Ishikawa (cell line): ENCODE data around the gene EPB41L4B.

Experiments used
- CEBPB ChIP-seq: IDR thresholded peaks from 2 replicates; pipeline ENCODE4 v1.6.1; 2012
- CREB1 ChIP-seq: IDR thresholded peaks from 2 replicates; pipeline ENCODE4 v1.6.1; 2012; ENCODE audit warnings: low read depth
- EGR1 ChIP-seq: IDR thresholded peaks from 2 replicates; pipeline ENCODE4 v1.6.1; 2012
- EP300 ChIP-seq: IDR thresholded peaks from 2 replicates; pipeline ENCODE4 v1.6.1; 2012; ENCODE audit warnings: borderline replicate concordance
- FOXM1 ChIP-seq: IDR thresholded peaks from 2 replicates; pipeline ENCODE4 v1.6.1; 2012; ENCODE audit warnings: low read depth, borderline replicate concordance
- NFIC ChIP-seq: IDR thresholded peaks from 2 replicates; pipeline ENCODE4 v1.6.1; 2012
- RAD21 ChIP-seq: IDR thresholded peaks from 2 replicates; pipeline ENCODE4 v1.6.1; 2012; ENCODE audit warnings: low read depth
- TAF1 ChIP-seq: IDR thresholded peaks from 2 replicates; pipeline ENCODE4 v1.6.1; 2012; ENCODE audit warnings: low read depth, mild to moderate bottlenecking
- TCF12 ChIP-seq: IDR thresholded peaks from 2 replicates; pipeline ENCODE4 v1.6.1; 2012; ENCODE audit warnings: low read depth
- TEAD4 ChIP-seq: IDR thresholded peaks from 2 replicates; pipeline ENCODE4 v1.6.1; 2012
- YY1 ChIP-seq: IDR thresholded peaks from 2 replicates; pipeline ENCODE4 v1.6.1; 2012; ENCODE audit warnings: low read depth
- ZBTB7A ChIP-seq: IDR thresholded peaks from 2 replicates; pipeline ENCODE4 v1.6.1; 2012; ENCODE audit warnings: low read depth
- TF ChIP-seq, protein P1 (sequence below): IDR thresholded peaks from 2 replicates; pipeline ENCODE4 v1.6.1; 2012; ENCODE audit warnings: low read depth, mild to moderate bottlenecking
- TF ChIP-seq, protein P2 (sequence below): IDR thresholded peaks from 2 replicates; pipeline ENCODE4 v1.6.1; 2012
- TF ChIP-seq, protein P3 (sequence below): IDR thresholded peaks from 2 replicates; pipeline ENCODE4 v1.6.1; 2012

The EPB41L4B gene

DNA sequence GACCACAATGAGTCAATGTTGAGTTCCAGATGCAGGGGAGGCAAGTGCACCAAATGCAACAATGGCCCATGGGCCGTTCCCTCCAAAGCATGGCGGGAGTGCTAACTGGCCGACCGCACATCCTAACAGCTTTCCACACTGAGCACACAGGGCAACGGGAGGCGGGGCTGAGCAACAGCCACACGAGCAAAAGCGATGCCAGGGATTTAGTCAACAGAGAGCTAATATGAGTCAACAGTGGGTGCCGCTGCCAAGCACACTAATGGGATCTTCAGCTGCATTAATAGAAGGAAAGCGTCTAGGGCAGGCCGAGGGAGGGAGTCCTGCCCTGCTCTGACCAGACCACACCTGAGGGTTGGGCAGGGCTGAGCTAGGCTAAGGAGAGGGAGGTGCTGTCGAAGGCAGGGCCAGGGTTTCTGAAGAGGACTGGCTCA lies 4.6 kb downstream of the EPB41L4B start:
- TF ChIP-seq EP300 (no peak), EGR1 (no peak), TEAD4 (peak; percentile 29; the same call in 1 of the 2 replicates), TCF12 (peak; percentile 68; the same call in 1 of the 2 replicates), NFIC (peak; percentile 79), YY1 (peak; percentile 75)
- TF ChIP-seq, protein P1, sequence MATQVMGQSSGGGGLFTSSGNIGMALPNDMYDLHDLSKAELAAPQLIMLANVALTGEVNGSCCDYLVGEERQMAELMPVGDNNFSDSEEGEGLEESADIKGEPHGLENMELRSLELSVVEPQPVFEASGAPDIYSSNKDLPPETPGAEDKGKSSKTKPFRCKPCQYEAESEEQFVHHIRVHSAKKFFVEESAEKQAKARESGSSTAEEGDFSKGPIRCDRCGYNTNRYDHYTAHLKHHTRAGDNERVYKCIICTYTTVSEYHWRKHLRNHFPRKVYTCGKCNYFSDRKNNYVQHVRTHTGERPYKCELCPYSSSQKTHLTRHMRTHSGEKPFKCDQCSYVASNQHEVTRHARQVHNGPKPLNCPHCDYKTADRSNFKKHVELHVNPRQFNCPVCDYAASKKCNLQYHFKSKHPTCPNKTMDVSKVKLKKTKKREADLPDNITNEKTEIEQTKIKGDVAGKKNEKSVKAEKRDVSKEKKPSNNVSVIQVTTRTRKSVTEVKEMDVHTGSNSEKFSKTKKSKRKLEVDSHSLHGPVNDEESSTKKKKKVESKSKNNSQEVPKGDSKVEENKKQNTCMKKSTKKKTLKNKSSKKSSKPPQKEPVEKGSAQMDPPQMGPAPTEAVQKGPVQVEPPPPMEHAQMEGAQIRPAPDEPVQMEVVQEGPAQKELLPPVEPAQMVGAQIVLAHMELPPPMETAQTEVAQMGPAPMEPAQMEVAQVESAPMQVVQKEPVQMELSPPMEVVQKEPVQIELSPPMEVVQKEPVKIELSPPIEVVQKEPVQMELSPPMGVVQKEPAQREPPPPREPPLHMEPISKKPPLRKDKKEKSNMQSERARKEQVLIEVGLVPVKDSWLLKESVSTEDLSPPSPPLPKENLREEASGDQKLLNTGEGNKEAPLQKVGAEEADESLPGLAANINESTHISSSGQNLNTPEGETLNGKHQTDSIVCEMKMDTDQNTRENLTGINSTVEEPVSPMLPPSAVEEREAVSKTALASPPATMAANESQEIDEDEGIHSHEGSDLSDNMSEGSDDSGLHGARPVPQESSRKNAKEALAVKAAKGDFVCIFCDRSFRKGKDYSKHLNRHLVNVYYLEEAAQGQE = no peak
- TF ChIP-seq, protein P2, sequence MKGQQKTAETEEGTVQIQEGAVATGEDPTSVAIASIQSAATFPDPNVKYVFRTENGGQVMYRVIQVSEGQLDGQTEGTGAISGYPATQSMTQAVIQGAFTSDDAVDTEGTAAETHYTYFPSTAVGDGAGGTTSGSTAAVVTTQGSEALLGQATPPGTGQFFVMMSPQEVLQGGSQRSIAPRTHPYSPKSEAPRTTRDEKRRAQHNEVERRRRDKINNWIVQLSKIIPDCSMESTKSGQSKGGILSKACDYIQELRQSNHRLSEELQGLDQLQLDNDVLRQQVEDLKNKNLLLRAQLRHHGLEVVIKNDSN = 0 out of 2 replicates have a peak, but pooled peaks have one; percentile 30
- TF ChIP-seq, protein P3, sequence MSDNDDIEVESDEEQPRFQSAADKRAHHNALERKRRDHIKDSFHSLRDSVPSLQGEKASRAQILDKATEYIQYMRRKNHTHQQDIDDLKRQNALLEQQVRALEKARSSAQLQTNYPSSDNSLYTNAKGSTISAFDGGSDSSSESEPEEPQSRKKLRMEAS = peak; percentile 91

DNA sequence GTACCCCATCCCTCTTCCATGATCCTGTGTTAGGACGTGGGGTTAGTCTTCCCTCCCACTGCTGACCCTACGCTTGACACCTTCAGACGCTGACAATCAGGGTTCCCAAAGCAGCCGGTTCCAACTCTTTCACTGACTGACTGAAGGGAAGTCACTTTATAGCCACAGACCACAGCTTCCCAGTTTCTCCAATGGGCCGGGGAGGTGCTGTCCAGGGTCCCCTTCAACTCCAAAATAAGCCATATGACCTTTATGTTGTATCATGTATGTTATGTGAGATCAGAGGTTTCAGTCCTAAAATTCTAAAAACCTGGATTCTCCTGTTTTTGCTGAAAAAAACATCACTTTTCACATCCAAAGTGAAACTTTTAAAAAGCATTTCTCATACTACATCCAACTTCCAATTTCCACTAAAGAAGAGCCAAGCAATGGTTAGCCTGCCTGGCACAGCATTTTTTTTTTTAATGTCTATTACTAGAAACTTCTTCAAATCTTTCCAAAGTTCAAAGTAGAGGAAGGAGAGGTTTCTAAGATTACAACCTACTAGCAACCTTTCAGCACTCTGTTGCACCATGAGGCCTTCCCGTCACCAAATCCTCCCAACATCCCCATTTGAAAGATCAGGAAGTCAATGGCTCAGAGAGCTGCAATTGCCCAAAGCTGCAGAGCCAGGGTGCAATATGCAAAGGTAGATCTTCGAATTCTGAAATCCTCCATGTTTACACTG lies 5.2 kb downstream of the EPB41L4B start:
- no peak for TF ChIP-seq ZBTB7A
- TF ChIP-seq, protein P1 = peak; percentile 65

DNA sequence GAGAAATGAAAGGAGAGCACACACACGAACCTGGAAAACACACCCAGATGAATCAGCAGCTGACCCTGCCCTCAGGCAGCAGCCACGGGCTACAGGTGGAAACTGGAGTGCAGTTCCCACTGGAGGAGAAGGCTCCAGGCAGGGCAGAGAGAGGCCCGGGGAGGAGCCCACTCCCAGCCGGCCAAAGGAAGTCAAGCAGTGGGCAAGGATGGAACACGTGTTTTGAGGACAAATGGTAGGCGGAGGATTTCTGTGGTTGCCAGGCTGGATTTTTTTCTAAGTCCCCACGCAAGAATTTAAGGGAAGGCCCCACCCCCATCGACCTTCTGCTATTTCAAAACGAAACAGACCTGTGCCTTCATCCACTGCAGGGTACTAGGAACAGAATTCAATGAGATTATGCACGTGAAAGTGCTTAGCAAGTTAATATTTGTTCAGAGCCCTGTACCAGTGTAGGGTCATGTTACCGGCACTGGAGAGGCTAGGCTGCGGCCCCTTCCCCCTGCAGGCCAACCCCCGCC lies 6.8 kb downstream of the EPB41L4B start:
- TF ChIP-seq RAD21 (no peak), TCF12 (no peak)
- TF ChIP-seq, protein P2 = no peak

DNA sequence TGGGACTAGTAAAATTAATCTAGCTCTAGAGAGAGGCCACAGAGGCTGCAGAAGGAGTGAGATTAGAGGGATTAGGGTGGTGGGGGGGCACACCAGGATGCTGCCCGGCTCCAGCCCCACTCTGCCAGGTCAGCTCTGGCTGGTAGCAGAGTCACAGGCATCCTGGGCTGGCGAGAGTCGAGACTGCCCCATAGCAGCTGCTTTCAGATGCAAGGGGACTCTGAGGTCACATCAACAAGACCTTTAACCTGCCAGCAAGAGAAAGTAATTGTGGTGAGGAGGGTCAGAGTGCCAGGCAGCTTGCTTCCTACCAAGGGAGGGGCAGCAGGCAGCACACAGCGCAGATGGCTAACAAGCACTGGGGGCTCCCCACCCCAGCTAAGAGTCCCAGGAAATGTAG lies 7.5 kb downstream of the EPB41L4B start:
- TF ChIP-seq CEBPB (no peak), TCF12 (no peak), CREB1 (no peak), ZBTB7A (no peak)
- TF ChIP-seq, protein P2 = no peak

DNA sequence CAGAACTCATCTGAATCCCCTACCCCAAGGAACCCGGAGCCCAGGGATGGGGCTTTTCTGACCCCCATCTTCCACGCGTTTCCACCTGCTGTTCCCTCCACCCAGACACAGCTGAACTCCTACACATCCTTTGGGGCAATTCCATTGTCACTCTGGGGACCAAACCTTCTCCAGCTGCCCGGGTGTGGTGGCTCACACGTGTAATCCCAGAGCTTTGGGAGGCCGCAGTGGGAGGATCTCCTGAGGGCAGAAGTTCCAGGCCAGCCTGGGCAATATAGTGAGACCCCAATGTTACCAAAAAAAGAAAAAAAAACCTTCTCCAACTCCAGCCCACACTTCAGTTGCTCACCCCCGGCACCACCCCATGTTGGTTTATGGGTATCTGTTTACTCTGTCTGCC lies 8.1 kb downstream of the EPB41L4B start:
- TF ChIP-seq EP300 = no peak
- TF ChIP-seq NFIC = no peak
- TF ChIP-seq YY1 = no peak
- TF ChIP-seq RAD21 = no peak
- TF ChIP-seq, protein P1 = no peak
- TF ChIP-seq EGR1 = no peak
- TF ChIP-seq, protein P3 = no peak
- TF ChIP-seq CEBPB = no peak
- TF ChIP-seq TCF12 = no peak
- no peak for TF ChIP-seq FOXM1
- TF ChIP-seq CREB1 = no peak
- no peak for TF ChIP-seq TEAD4
- no peak for TF ChIP-seq TAF1
